Hepatocyte (in vitro differentiated cells): ENCODE measurements around the gene PSMD8. TPM values are rescaled to one million over a fixed set of nuclear protein-coding genes. Genes with fewer than 3 reads are reported as not detected.

ENCODE experiments used
- DNase-seq: peaks from one replicate; pipeline ENCODE4 v3.0.0-alpha.2; 2016; ENCODE audit warnings: low spot score
- H2AFZ ChIP-seq: fragments of 200-600 bp; sonication (generic); 2 replicates; pipeline ENCODE4 v1.6.0; 2016; ENCODE audit warnings: antibody characterized with exemption, mild to moderate bottlenecking
- H3K27ac ChIP-seq: fragments of 200-600 bp; sonication (generic); 2 replicates; pipeline ENCODE4 v1.5.1; 2016; ENCODE audit warnings: mild to moderate bottlenecking
- H3K27me3 ChIP-seq: fragments of 200-600 bp; sonication (generic); 2 replicates; pipeline ENCODE4 v1.6.1; 2016
- H3K36me3 ChIP-seq: fragments of 200-600 bp; sonication (generic); replicated peaks from 2 replicates; pipeline ENCODE4 v1.5.1; 2016; ENCODE audit warnings: low read depth; ENCODE audit not compliant: insufficient read depth
- H3K4me1 ChIP-seq: fragments of 200-600 bp; sonication (generic); 2 replicates; pipeline ENCODE4 v1.5.1; 2016; ENCODE audit warnings: mild to moderate bottlenecking, moderate library complexity; ENCODE audit not compliant: insufficient read depth
- H3K4me2 ChIP-seq: fragments of 200-600 bp; sonication (generic); 2 replicates; pipeline ENCODE4 v1.6.0; 2016
- H3K4me3 ChIP-seq: fragments of 200-600 bp; sonication (generic); 2 replicates; pipeline ENCODE4 v1.5.1; 2016; ENCODE audit warnings: mild to moderate bottlenecking
- H3K79me2 ChIP-seq: fragments of 200-600 bp; sonication (generic); 2 replicates; pipeline ENCODE4 v1.6.0; 2017; ENCODE audit warnings: mild to moderate bottlenecking
- H3K9me2 ChIP-seq: fragments of 200-600 bp; sonication (generic); replicated peaks from 2 replicates; pipeline ENCODE4 v1.6.0; 2017; ENCODE audit warnings: mild to moderate bottlenecking; ENCODE audit not compliant: insufficient read depth
- H3K9me3 ChIP-seq: fragments of 200-600 bp; sonication (generic); 2 replicates; pipeline ENCODE4 v1.5.1; 2016; ENCODE audit warnings: low read depth, mild to moderate bottlenecking
- H4K20me1 ChIP-seq: fragments of 200-600 bp; sonication (generic); 2 replicates; pipeline ENCODE4 v1.6.0; 2016; ENCODE audit warnings: mild to moderate bottlenecking; ENCODE audit not compliant: insufficient read depth, poor library complexity, severe bottlenecking
- CTCF ChIP-seq: fragments of 200-600 bp; sonication (generic); IDR thresholded peaks from 2 replicates; pipeline ENCODE4 v1.5.1; 2016; ENCODE audit warnings: antibody characterized with exemption, mild to moderate bottlenecking; ENCODE audit not compliant: poor library complexity
- EZH2 ChIP-seq: fragments of 200-600 bp; sonication (generic); IDR thresholded peaks from 2 replicates; pipeline ENCODE4 v1.6.1; 2016; ENCODE audit warnings: antibody characterized with exemption, mild to moderate bottlenecking, borderline replicate concordance
- EZH2phosphoT487 ChIP-seq: fragments of 200-600 bp; sonication (generic); IDR thresholded peaks from one replicate; pipeline ENCODE4 v1.6.1; 2018; ENCODE audit warnings: antibody characterized with exemption, mild to moderate bottlenecking, low read depth, moderate library complexity; ENCODE audit not compliant: unreplicated experiment, severe bottlenecking
- WGBS: methylation state at CpG from one replicate; pipeline ENCODE4 v1.1.6; 2016; ENCODE audit warnings: low lambda C conversion rate; ENCODE audit errors: missing lambda C conversion rate; 5-methylcytosine and 5-hydroxymethylcytosine counted together
- polyA plus RNA-seq: library from polyadenylated mRNA; unstranded; fragments of >200 nt; fragmentation: Nextera tagmentation; extraction: Ambion mirVana; gene quantifications from 2 replicates; pipeline ENCODE4 v1.2.1, GENCODE V29; 2016
- total RNA-seq: library from RNA; depleted of rRNA; stranded (reverse); fragments of >200 nt; gene quantifications from 2 replicates; pipeline ENCODE4 v1.2.3, GENCODE V29; 2014

Gene PSMD8
- total and polyA plus RNA-seq, 2 experiments from 2014 or later = 250 to 278 TPM

- Histone ChIP-seq H3K9me3 (no peaks in the 10 kb centered on the region), H4K20me1 (peaks cover 26% of the 10 kb centered on the region), H3K27me3 (no peaks in the 10 kb centered on the region), H3K27ac (no peak overlapping the region), H2AFZ (no peak overlapping the region), H3K4me2 (no peak overlapping the region), H3K36me3 (no peaks in the 10 kb centered on the region), H3K9me2 (no peaks in the 10 kb centered on the region), H3K4me1 (peaks cover 3% of the 10 kb centered on the region), H3K79me2 (peaks cover 32% of the 10 kb centered on the region), H3K4me3 (no peak overlapping the region)
- TF ChIP-seq EZH2phosphoT487 = no peak
- WGBS = 98% methylated on average over 9 of the region's 9 CpGs
- no peak for DNase-seq
Observed at GRCh38 chr19:38381138-38381537, 6.8 kb downstream of the PSMD8 start.

DNA sequence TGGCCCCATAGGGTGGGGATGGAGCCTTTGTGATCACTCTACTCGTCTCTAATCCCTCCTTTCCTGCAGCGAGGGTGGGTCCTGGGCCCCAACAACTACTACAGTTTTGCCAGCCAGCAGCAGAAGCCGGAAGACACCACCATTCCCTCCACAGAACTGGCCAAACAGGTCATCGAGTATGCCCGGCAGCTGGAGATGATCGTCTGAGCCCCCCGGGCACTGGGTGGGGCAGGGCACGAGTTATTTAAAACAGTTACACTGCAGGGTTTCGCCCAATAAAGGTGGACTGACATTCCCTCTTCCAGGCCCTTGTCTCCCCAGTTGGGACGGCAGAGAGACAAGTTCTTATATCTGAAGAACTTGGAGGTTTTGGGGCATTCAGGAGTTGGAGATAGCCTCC is 8.8 kb downstream of the PSMD8 start:
- no peaks in the 10 kb centered on the region for H3K9me2 ChIP-seq
- H3K27me3 ChIP-seq = no peaks in the 10 kb centered on the region
- no peak overlapping the region for H2AFZ ChIP-seq
- WGBS = 94% methylated on average over 10 of the region's 10 CpGs
- no peak overlapping the region for H3K4me3 ChIP-seq
- peaks cover 12% of the 10 kb centered on the region for H3K4me1 ChIP-seq
- H3K9me3 ChIP-seq = no peaks in the 10 kb centered on the region
- no peak overlapping the region for H3K27ac ChIP-seq
- no peak for TF ChIP-seq EZH2phosphoT487
- TF ChIP-seq EZH2 = no peak
- no peak for TF ChIP-seq CTCF
- H4K20me1 ChIP-seq = peaks cover 11% of the 10 kb centered on the region
- H3K36me3 ChIP-seq = no peaks in the 10 kb centered on the region
- H3K4me2 ChIP-seq = no peak overlapping the region
- DNase-seq = no peak
- peaks cover 12% of the 10 kb centered on the region for H3K79me2 ChIP-seq

DNA sequence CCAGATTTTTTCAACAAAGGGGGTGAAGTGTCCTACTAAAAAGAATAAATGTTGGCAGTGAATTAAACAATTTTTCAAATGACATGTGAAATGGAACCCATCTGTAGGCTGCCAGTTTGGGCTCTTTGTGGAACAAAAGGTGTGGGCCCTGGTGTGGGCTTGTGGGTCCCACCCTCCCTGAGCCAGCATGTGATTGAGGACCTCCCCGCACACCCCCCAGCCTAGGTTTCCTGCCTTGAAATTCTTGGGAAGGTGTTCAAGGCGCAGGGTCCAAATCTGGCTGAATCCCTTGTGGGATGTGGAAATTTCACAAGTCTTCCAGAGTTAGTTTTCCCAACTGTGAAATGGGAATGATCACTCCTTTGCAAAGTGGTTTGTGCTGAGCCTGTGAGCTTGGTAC is 9.4 kb downstream of the PSMD8 start:
- Histone ChIP-seq H3K4me2 (no peak overlapping the region), H3K4me3 (no peak overlapping the region), H3K36me3 (no peaks in the 10 kb centered on the region), H3K9me2 (no peaks in the 10 kb centered on the region), H3K9me3 (no peaks in the 10 kb centered on the region), H2AFZ (no peak overlapping the region), H3K4me1 (peaks cover 12% of the 10 kb centered on the region), H3K27me3 (no peaks in the 10 kb centered on the region), H4K20me1 (peaks cover 5% of the 10 kb centered on the region), H3K27ac (no peak overlapping the region), H3K79me2 (peaks cover 6% of the 10 kb centered on the region)
- DNase-seq = no peak
- no peak for TF ChIP-seq EZH2
- no peak for TF ChIP-seq CTCF
- TF ChIP-seq EZH2phosphoT487 = no peak
- 97% methylated on average over 2 of the region's 2 CpGs for whole genome bisulfite sequencing

GRCh38 chr19:38384209-38385027 is 10.0 kb downstream of the PSMD8 start:
- Histone ChIP-seq H3K9me3 (no peaks in the 10 kb centered on the region), H3K9me2 (no peaks in the 10 kb centered on the region), H3K4me1 (peaks cover 12% of the 10 kb centered on the region), H3K4me3 (no peak overlapping the region), H3K27me3 (no peaks in the 10 kb centered on the region), H4K20me1 (no peaks in the 10 kb centered on the region), H3K27ac (no peak overlapping the region), H3K79me2 (peaks cover under 1% of the 10 kb centered on the region), H2AFZ (no peak overlapping the region), H3K36me3 (no peaks in the 10 kb centered on the region), H3K4me2 (no peak overlapping the region)
- WGBS = 88% methylated on average over 10 of the region's 10 CpGs
- TF ChIP-seq CTCF = peak; percentile 26
- no peak for TF ChIP-seq EZH2
- DNase-seq = peak; percentile 45
